Measurements from ENCODE around the gene TNS3. TPM values are rescaled to one million over a fixed set of nuclear protein-coding genes. Genes with fewer than 3 reads are reported as not detected.

TNS3 gene
- total RNA-seq, 4 donors from 2014 or later: 70.9 to 112 (median 98.6) TPM

DNA sequence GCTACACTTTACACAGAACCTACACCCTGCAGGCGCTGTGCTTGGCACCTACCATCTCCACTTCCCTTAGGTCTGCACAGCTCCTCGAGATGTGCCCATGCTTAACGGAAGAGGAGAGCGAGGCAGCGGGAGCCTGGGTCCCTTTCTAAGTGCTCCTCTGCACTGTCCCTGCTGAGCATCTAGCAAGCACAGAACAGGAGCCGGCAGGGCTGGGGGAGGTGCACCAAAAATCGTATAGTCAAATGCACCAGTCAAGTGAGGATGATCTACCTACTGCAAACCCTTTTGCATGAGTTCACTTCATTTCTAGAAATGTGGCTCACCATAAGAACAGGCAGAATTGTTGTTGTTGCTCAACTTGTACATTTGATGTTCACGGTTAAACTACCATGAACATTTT is 267.7 kb downstream of the TNS3 start:
- TF ChIP-seq, protein P1, sequence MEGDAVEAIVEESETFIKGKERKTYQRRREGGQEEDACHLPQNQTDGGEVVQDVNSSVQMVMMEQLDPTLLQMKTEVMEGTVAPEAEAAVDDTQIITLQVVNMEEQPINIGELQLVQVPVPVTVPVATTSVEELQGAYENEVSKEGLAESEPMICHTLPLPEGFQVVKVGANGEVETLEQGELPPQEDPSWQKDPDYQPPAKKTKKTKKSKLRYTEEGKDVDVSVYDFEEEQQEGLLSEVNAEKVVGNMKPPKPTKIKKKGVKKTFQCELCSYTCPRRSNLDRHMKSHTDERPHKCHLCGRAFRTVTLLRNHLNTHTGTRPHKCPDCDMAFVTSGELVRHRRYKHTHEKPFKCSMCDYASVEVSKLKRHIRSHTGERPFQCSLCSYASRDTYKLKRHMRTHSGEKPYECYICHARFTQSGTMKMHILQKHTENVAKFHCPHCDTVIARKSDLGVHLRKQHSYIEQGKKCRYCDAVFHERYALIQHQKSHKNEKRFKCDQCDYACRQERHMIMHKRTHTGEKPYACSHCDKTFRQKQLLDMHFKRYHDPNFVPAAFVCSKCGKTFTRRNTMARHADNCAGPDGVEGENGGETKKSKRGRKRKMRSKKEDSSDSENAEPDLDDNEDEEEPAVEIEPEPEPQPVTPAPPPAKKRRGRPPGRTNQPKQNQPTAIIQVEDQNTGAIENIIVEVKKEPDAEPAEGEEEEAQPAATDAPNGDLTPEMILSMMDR (IDR thresholded peaks at IDR 0.05): no peak
- DNase-seq (ENCODE audit: low spot score): no peak
- no peak for ATAC-seq (ENCODE audit: low FRiP score)

DNA sequence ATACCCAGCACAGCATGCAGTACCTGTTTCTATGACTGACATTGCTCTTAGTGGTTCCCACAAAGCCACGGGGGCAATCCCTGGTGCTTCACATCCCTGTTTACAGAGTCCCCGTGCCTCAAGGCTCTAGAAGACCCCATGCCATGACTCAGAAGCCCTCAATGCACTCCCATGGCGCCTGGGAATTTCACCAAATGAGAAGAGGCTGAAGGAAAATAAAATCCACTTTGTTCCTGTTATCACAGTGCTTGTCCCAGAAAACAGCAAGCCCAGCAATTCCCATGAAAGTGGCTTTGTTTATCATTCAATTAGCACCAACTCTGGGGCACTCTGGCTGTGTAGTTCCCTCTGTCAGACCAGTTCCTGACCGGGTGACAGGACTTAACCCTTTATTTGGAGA is 268.3 kb downstream of the TNS3 start:
- no peak for ATAC-seq (ENCODE audit: low FRiP score)
- no peak for DNase-seq (ENCODE audit: low spot score)

DNA sequence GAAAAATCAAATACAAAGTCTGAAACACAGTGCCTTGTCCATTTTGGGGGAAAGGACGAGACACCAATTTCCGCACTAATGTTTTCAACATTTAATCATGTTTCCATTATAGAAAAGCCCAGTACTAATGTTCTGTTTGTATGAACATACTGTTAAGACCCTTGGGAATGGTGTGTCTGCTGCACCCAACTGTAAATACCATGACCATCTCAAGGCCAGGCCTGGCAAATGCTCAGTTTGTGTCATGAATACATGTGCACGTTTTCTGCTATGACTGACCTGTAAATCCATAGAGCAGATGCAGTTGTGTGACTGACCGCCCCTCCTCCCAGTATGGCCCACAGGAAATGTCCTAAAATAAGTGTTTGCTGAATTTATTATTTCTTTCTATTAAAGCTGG is 270.0 kb downstream of the TNS3 start:
- ATAC-seq (ENCODE audit: low FRiP score): no peak

More for the DNA sequence above, 268.3 kb downstream of the TNS3 start:
- TF ChIP-seq, protein P1 (IDR thresholded peaks at IDR 0.05): no peak

DNA sequence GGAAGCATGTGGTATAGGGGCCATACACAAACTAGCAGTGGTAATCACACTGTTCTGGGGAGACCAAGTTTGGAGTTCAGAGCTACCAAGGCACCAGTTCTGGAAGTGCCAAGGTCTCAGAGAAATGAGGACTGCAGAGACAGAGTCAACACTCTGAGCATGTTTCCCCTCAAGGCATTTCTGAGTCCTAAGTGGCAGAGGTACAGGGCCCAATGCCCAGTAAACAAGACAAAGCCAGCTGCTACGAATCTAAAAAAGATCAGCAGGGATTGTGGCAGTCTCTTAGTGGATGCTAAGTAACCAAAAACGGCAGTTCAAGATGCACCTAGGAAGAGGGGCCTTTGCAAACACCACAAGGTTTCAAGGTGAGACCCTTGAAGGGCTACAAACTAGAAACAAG is 271.9 kb downstream of the TNS3 start:
- ATAC-seq (ENCODE audit: low FRiP score): no peak
- DNase-seq (ENCODE audit: low spot score): no peak
- TF ChIP-seq, protein P1 (IDR thresholded peaks at IDR 0.05): no peak

More for the DNA sequence above, 270.0 kb downstream of the TNS3 start:
- TF ChIP-seq, protein P1 (IDR thresholded peaks at IDR 0.05): no peak
- DNase-seq (ENCODE audit: low spot score): no peak

DNA sequence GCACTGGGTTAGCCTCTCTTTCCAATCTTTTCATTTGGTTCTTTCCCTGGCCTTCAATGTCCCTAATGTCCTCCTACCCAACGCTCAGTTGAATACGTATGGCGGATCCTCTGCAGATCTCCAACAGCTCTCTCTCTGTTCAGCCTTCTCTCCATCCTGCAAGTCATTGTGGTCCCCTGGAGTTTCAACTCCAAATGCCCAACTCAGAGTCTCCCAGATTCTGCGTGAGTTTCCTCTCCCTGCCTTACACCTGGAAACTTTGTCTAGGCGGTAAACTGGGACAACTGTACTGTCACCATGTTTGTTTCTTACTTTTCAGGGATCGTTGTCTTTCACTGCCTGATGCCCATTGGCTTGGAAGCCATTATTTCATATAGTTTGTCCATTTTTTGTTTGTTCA is 273.1 kb downstream of the TNS3 start:
- TF ChIP-seq, protein P1 (IDR thresholded peaks at IDR 0.05): no peak
- no peak for DNase-seq (ENCODE audit: low spot score)
- ATAC-seq (ENCODE audit: low FRiP score): no peak

DNA sequence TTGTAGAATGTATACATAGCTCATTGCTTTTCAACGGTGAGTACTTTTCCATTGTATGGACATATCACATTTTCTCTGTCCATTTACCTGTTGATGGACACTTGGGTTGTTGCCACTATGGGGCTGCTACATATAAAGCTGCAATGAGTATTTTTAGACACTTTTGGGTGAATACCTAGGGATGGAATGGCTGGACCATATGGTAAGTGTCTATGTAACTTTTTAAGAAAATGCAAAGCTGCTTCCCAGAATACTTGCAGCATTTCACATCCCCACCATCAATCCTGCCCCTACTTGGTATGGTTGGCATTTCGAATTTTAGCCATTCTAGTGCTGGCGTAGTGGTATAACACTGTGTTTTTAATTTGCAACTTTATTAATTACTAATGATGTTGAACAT is 274.6 kb downstream of the TNS3 start:
- no peak for DNase-seq (ENCODE audit: low spot score)
- TF ChIP-seq, protein P1 (IDR thresholded peaks at IDR 0.05): no peak
- ATAC-seq (ENCODE audit: low FRiP score): no peak

DNA sequence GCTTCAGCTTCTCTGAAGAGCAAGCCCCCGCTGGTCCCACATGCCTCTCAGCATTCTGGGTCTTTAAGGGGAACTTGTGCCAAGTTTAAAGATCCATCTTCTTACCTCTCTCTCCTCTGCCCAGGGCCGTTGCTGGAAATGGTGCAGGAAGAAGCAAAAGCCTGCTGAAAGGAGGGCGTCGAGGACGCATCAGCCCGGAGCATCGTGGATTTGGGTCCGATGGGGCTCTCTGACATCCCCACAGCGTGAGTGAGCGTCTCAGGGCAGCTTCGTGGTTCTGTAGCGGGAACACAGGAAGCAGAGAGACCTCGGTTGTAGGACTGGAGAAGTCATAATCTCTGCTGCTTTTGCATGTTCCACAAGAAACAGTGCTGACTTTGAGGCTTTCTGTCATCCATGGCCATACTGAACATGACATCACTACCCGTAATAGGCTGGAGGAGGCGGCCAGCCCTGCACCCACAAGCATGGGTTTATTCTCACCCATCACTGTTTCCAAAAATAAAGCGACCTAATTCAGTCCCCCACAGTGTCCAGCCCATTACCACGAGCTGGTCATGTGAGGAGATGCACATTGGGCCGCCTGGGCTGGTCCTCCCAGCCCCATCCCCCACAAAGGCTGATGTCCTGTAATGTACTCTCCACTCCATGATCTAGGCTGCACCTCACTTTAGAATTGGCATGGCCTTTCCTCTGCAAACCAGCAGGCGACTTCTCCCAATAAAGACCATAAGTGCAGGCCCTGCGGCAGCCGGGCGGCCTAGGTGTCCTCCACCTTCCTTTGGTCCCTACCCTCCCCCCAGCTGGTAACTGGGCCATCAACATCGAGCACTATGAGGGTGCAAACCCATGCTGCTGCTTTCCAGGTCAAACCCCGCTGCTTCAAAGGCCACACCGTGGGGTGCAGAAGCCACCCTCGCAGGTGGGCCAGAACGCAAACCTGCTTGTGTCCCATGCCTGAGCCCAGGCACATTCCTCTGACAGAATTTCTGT is 276.9 kb downstream of the TNS3 start:
- ATAC-seq (ENCODE audit: low FRiP score) (no peak), DNase-seq (ENCODE audit: low spot score) (no peak)
- TF ChIP-seq, protein P1 (IDR thresholded peaks at IDR 0.05): no peak

Data from omental fat pad (tissue), 4 donors.